Thoracic aorta (tissue), 2 donors: ENCODE measurements around the gene LMBR1L. TPM values are rescaled to one million over a fixed set of nuclear protein-coding genes. Genes with fewer than 3 reads are reported as not detected.

ENCODE experiments used
- ATAC-seq: fragments of 150-250 bp; one replicate; pipeline ENCODE4 v1.8.0; 2017; ENCODE audit warnings: low read depth; ENCODE audit not compliant: insufficient number of reproducible peaks, low FRiP score
- DNase-seq: peaks from one replicate; pipeline ENCODE4 v3.0.0-alpha.2; 2020; ENCODE audit warnings: low spot score
- H3K27ac ChIP-seq, 2 donors: fragments of 200-600 bp; sonication (generic); 1 replicate in 1 of 2; 2 replicates in 1 of 2; pipeline ENCODE4 v1.5.1; 2016; ENCODE audit warnings: mild to moderate bottlenecking in 2 of 2, moderate library complexity in 2 of 2
- H3K27me3 ChIP-seq: fragments of 200-600 bp; sonication (generic); replicated peaks from 2 replicates; pipeline ENCODE4 v1.6.0; 2016; ENCODE audit warnings: mild to moderate bottlenecking; ENCODE audit not compliant: insufficient read depth
- H3K36me3 ChIP-seq: fragments of 200-600 bp; sonication (generic); one replicate; pipeline ENCODE4 v1.5.1; 2016
- H3K4me1 ChIP-seq, 2 donors: fragments of 200-600 bp; sonication (generic); 1 replicate in 1 of 2; 2 replicates in 1 of 2; pipeline versions ENCODE4 v1.5.1 to v1.6.0; 2016; ENCODE audit warnings: low read depth in 2 of 2, mild to moderate bottlenecking in 1 of 2; ENCODE audit not compliant: control insufficient read depth in 1 of 2
- H3K4me3 ChIP-seq: fragments of 200-600 bp; sonication (generic); 2 replicates; pipeline ENCODE4 v1.5.1; 2016; ENCODE audit warnings: mild to moderate bottlenecking
- H3K9me3 ChIP-seq: fragments of 200-600 bp; sonication (generic); 2 replicates; pipeline ENCODE4 v1.5.1; 2016
- total RNA-seq, 2 donors: library from RNA; depleted of rRNA; stranded (reverse); fragments of >200 nt; gene quantifications; one replicate each; pipeline versions ENCODE4 v1.1.0 to v1.2.3, GENCODE V29; 2016
- TF ChIP-seq, protein P1 (sequence below): fragments of 200-600 bp; sonication (generic); IDR thresholded peaks from one replicate; pipeline ENCODE4 v1.5.1; 2019; ENCODE audit warnings: antibody characterized with exemption

LMBR1L gene
- total RNA-seq, 2 donors from 2014 or later, result 77.7 to 93.4 TPM

DNA sequence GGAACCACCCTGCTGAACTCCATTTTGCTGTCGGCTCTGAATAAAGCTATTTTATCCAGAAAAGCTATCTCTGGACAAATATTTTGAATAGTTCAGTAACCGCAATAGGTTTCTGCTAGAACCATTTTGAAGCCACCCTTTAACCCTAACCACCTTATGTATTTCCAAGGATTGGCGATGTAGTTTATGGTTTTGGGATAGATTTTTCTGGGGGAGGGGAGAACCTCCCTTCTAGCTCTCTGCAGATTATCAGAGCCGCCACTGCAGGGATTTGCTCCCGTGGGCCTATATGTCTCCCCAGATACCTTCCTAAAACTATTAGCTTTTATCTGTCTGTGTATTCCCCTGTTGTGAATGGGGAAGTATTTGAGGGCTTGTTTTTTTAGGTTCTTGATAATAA, 22.4 kb upstream of the LMBR1L start:
- ATAC-seq (no peak), DNase-seq (no peak)
- H3K9me3 ChIP-seq, result no peaks in the 10 kb centered on the region
- H3K27me3 ChIP-seq, result no peaks in the 10 kb centered on the region
- peaks cover 13% of the 10 kb centered on the region for H3K36me3 ChIP-seq
- TF ChIP-seq, protein P1, sequence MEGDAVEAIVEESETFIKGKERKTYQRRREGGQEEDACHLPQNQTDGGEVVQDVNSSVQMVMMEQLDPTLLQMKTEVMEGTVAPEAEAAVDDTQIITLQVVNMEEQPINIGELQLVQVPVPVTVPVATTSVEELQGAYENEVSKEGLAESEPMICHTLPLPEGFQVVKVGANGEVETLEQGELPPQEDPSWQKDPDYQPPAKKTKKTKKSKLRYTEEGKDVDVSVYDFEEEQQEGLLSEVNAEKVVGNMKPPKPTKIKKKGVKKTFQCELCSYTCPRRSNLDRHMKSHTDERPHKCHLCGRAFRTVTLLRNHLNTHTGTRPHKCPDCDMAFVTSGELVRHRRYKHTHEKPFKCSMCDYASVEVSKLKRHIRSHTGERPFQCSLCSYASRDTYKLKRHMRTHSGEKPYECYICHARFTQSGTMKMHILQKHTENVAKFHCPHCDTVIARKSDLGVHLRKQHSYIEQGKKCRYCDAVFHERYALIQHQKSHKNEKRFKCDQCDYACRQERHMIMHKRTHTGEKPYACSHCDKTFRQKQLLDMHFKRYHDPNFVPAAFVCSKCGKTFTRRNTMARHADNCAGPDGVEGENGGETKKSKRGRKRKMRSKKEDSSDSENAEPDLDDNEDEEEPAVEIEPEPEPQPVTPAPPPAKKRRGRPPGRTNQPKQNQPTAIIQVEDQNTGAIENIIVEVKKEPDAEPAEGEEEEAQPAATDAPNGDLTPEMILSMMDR, result no peak
- peak overlapping the region; percentile 67 to 100 for H3K27ac ChIP-seq
- H3K4me1 ChIP-seq, result peaks cover 10 to 37% of the 10 kb centered on the region in 2 donors
- H3K4me3 ChIP-seq, result peak overlapping the region; percentile 94

DNA sequence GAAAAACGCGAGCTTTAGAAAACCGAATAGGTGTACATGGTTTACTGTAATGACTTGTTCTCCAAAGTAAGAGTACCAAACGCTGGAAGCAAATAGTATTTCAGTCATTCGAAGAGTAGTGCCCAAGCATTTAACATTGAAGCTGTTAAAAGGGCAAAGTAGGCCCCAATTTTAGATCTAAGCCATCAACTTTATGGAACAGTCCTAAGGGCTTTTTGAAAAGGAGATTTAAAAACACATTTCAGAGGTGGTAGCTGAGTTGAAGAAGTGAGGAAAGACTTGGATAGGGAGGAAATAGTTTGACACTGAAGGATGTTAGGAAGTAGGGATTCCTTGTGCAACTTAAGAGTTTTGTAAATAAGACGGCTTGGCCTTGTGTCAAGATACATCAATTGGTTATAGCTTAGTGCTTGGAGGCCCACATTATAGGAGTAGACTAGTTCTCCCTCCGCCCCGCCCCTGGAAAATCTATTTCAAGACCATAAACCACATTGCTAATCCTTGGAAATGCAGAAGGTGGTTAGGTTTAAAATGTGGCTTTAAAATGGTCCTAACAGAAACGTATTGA, 21.3 kb upstream of the LMBR1L start:
- Histone ChIP-seq H3K9me3 (no peaks in the 10 kb centered on the region), H3K27me3 (no peaks in the 10 kb centered on the region), H3K4me3 (peak overlapping the region; percentile 94), H3K4me1 (peaks cover 10 to 37% of the 10 kb centered on the region in 2 donors), H3K36me3 (peaks cover 23% of the 10 kb centered on the region), H3K27ac (peak overlapping the region; percentile 67 to 100)
- TF ChIP-seq, protein P1, result no peak
- no peak for ATAC-seq
- DNase-seq, result no peak

DNA sequence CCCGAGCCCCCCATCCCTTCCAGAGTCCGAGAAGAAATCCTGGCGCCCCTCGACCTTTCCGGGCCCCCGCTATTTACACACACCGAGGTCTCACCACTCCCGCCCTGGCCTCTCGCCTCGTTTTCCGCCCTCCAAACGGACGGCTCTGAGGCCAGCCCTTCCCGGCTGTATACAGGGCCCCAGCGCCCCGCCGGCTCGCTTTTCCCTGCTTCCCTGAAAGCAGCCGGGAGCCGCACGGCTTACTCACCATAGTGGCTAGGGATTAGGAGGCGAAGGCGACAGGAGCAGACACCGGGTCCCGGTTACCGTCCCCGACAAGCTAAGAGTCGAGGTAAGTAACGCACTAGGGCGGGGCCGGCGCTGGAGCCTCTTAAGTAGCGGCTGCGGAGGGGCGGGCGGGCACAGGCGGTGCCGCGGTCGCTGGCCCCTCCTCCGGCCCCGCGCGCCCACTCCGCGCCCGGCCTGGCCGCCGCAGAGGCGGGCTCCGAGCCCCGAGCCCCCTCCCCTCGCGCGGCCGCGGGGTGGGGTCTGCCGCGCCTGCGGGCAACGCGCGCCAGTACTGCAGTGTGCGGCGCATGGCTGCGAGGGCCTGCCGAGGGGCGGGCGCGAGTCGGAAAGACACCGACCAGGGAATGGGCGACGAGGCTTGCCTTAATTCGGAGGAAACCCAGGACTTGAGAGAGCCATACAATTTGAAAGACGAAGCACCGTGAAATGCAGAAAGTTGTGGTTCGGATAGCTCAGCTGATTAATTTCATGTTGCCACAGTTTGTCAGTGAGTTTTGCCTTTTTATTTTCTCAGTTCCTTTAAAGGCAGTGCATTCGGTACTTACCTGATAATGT, 20.6 kb upstream of the LMBR1L start, which contains the start of gene TUBA1B:
Gene TUBA1B, minus strand, starts transcription at position 345 of the 843 bp plus-strand sequence. Its CDS starts 95 bp downstream, at position 250.
- TF ChIP-seq, protein P1, result no peak
- peaks cover 26% of the 10 kb centered on the region for H3K36me3 ChIP-seq

DNA sequence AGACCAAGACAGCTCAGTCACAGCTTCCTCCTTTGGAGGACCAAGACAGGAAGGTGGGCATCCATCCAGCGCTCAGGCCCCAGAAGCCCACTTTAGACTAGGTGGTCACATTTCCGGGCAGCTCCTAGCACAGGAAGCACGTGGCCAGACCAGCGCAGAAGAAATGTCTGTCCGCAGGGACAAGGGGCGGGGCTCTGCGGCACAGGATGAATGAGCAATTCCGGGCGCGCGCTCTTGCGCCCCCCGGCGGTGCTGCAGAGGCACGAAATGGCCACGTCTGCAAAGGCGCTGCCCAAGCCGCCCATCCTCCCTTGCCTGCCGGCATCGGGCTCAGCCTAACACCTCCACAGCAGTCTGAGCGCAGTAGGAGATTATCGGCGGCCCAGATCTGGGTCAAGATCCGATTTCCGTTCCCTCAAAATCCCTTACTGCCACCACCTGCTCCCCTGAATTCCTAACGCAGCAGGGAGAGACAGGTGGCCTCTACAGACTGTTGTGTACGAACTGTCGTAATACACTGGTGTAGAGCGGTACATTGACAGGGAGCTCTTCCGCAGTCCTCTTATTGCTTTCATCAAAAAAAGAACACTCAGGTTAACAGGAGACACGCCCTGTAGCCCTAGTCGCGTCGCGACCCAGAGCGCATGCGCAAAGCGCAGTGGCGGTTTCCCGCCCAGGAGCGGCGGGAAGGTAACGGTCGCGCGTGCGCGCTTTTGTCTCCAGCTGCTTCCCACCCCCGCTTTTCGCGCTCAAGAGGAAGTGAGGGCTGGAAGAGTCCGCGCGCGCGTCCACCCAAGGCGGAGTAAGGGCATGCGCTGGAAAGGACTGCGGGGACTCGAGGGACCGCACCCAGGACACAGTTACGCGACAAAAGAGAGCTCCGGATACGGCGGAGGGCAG, 19.8 kb upstream of the LMBR1L start:
- Histone ChIP-seq H3K27me3 (no peaks in the 10 kb centered on the region), H3K4me3 (peak overlapping the region; percentile 94), H3K9me3 (no peaks in the 10 kb centered on the region), H3K4me1 (peaks cover 10 to 37% of the 10 kb centered on the region in 2 donors), H3K27ac (peak overlapping the region; percentile 100), H3K36me3 (peaks cover 26% of the 10 kb centered on the region)
- TF ChIP-seq, protein P1, result peak; percentile 79
- peak; percentile 85 for DNase-seq
- ATAC-seq, result peak; percentile 78

More for the DNA sequence above, 20.6 kb upstream of the LMBR1L start, which contains the start of gene TUBA1B:
- DNase-seq, result peak; percentile 72
- Histone ChIP-seq H3K4me3 (peak within 1 kb of the TSS; percentile 94), H3K4me1 (peaks cover 10 to 37% of the 10 kb centered on the region in 2 donors), H3K27me3 (no peaks in the 10 kb centered on the region), H3K27ac (peak within 1 kb of the TSS; percentile 100), H3K9me3 (no peaks in the 10 kb centered on the region)
- peak; percentile 77 for ATAC-seq
